SK-N-SH (cell line): ENCODE measurements around the gene ZSWIM3. TPM values are rescaled to one million over a fixed set of nuclear protein-coding genes. Genes with fewer than 3 reads are reported as not detected.

Source experiments
- CTCF ChIA-PET: fragments of 300-600, 350-600 bp; formaldehyde crosslinking; extraction: SDS; loops from one replicate; lab custom pipeline; 2021; lab: Yijun Ruan, JAX
- POLR2A ChIA-PET: fragments of 350-600 bp; sonication (Branson Sonifier 250); formaldehyde crosslinking; extraction: SDS; loops from one replicate; lab custom pipeline; 2020; ENCODE audit warnings: antibody characterized with exemption, inconsistent platforms; lab: Yijun Ruan, JAX
- DNase-seq: peaks from one replicate; pipeline ENCODE4 v3.0.0; 2012
- H2AFZ ChIP-seq: fragments of 200-600 bp; sonication (generic); 2 replicates; pipeline ENCODE4 v1.8.1; 2016; ENCODE audit warnings: antibody characterized with exemption, mild to moderate bottlenecking, low read depth
- H3F3A ChIP-seq: fragments of 200-600 bp; sonication (generic); replicated peaks from 2 replicates; pipeline ENCODE3; 2016; ENCODE audit warnings: antibody characterized with exemption, mild to moderate bottlenecking; ENCODE audit not compliant: insufficient read depth
- H3K27ac ChIP-seq, 2 experiments: fragments of 200-500 bp in 1 of 2; fragments of 200-600 bp in 1 of 2; sonication (Bioruptor generic) in 1 of 2; sonication (generic), shearing (Covaris generic) in 1 of 2; 2 replicates each; pipeline versions ENCODE4 v1.5.1 to v1.6.1; 2014 to 2016; ENCODE audit warnings: low read depth in 2 of 2, inconsistent platforms in 1 of 2, low read length in 1 of 2, mild to moderate bottlenecking in 1 of 2, mixed read lengths in 1 of 2
- H3K27me3 ChIP-seq: fragments of 200-600 bp; sonication (generic), shearing (Covaris generic); 2 replicates; pipeline ENCODE4 v1.6.1; 2016; ENCODE audit warnings: mixed run types; ENCODE audit not compliant: insufficient read depth
- H3K36me3 ChIP-seq, 2 experiments: fragments of 200-500 bp in 1 of 2; fragments of 200-600 bp in 1 of 2; sonication (Bioruptor generic) in 1 of 2; sonication (generic) in 1 of 2; replicated peaks in 1 of 2; 2 replicates each; pipeline versions ENCODE3 to v1.5.1; 2014 to 2016; ENCODE audit warnings: low read length in 1 of 2, mild to moderate bottlenecking in 1 of 2; ENCODE audit not compliant: insufficient read depth in 2 of 2, control insufficient read depth in 1 of 2
- H3K4me1 ChIP-seq, 2 experiments: fragments of 200-500 bp in 1 of 2; fragments of 200-600 bp in 1 of 2; sonication (Bioruptor generic) in 1 of 2; sonication (generic), shearing (Covaris generic) in 1 of 2; 2 replicates each; pipeline versions ENCODE4 v1.5.1 to v1.6.1; 2014 to 2016; ENCODE audit warnings: low read depth in 1 of 2, low read length in 1 of 2, mixed run types in 1 of 2; ENCODE audit not compliant: insufficient read depth in 2 of 2, control insufficient read depth in 1 of 2
- H3K4me2 ChIP-seq: fragments of 200-600 bp; sonication (generic), shearing (Covaris generic); 2 replicates; pipeline ENCODE4 v1.6.1; 2017; ENCODE audit warnings: mixed run types
- H3K4me3 ChIP-seq, 2 experiments: fragments of 200-500 bp in 1 of 2; fragments of 200-600 bp in 1 of 2; sonication (Bioruptor generic) in 1 of 2; sonication (generic), shearing (Covaris generic) in 1 of 2; 2 replicates each; pipeline versions ENCODE4 v1.5.1 to v1.8.1; 2014 to 2016; ENCODE audit warnings: low read depth in 2 of 2, inconsistent platforms in 1 of 2, low read length in 1 of 2, mild to moderate bottlenecking in 1 of 2, mixed read lengths in 1 of 2, moderate library complexity in 1 of 2
- H3K79me2 ChIP-seq: fragments of 200-600 bp; sonication (generic); 2 replicates; pipeline ENCODE4 v1.8.1; 2017; ENCODE audit warnings: mild to moderate bottlenecking; ENCODE audit not compliant: insufficient read depth
- H3K9ac ChIP-seq: fragments of 200-600 bp; sonication (generic); 2 replicates; pipeline ENCODE4 v1.6.1; 2017; ENCODE audit warnings: mixed run types
- H3K9me2 ChIP-seq: fragments of 200-600 bp; sonication (generic); 2 replicates; pipeline ENCODE4 v1.6.1; 2017; ENCODE audit warnings: mixed run types
- H3K9me3 ChIP-seq: fragments of 200-600 bp; sonication (generic); 2 replicates; pipeline ENCODE4 v1.6.1; 2017; ENCODE audit warnings: mixed run types, mild to moderate bottlenecking, moderate library complexity
- H4K20me1 ChIP-seq: fragments of 200-600 bp; sonication (generic); 2 replicates; pipeline ENCODE4 v1.6.1; 2017; ENCODE audit warnings: mild to moderate bottlenecking, mixed run types; ENCODE audit not compliant: insufficient read depth
- EP300 ChIP-seq, 2 experiments: IDR thresholded peaks; 2 replicates each; pipeline versions ENCODE4 v1.4.0 to v1.6.1; 2012; ENCODE audit warnings: borderline replicate concordance in 1 of 2, low read depth in 1 of 2, low read length in 1 of 2
- FOXJ3 ChIP-seq: sonication (generic); formaldehyde crosslinking; IDR thresholded peaks from 2 replicates; pipeline ENCODE4 v1.5.1; 2020; ENCODE audit warnings: mild to moderate bottlenecking, missing genetic modification reagents
- FOXM1 ChIP-seq: IDR thresholded peaks from 2 replicates; pipeline ENCODE4 v1.4.0; 2012; ENCODE audit warnings: low read depth, mild to moderate bottlenecking
- GABPA ChIP-seq: IDR thresholded peaks from 2 replicates; pipeline ENCODE4 v1.4.0; 2012; ENCODE audit warnings: low read depth, mild to moderate bottlenecking
- MEF2A ChIP-seq: IDR thresholded peaks from 2 replicates; pipeline ENCODE4 v1.4.0; 2012; ENCODE audit warnings: low read depth, borderline replicate concordance
- MXI1 ChIP-seq: IDR thresholded peaks from 2 replicates; pipeline ENCODE4 v1.6.1; 2012; ENCODE audit warnings: mild to moderate bottlenecking, low read depth, low read length, improper control_type of control experiment
- POLR2AphosphoS5 ChIP-seq: IDR thresholded peaks from 2 replicates; pipeline ENCODE4 v1.6.1; 2012; ENCODE audit warnings: low read depth, low read length
- REST ChIP-seq: IDR thresholded peaks from 2 replicates; pipeline ENCODE4 v1.6.1; 2012; ENCODE audit warnings: mild to moderate bottlenecking, low read depth, low read length, moderate library complexity
- WGBS: methylation state at CpG from one replicate; pipeline ENCODE4 v1.1.6; 2017; ENCODE audit warnings: low lambda C conversion rate; 5-methylcytosine and 5-hydroxymethylcytosine counted together
- polyA plus RNA-seq, 3 experiments: library from polyadenylated mRNA; depleted of rRNA; stranded (reverse); fragments of >200 nt; gene quantifications; 2 replicates each; pipeline ENCODE4 v1.2.3, GENCODE V29; 2012

Gene ZSWIM3
- polyA plus RNA-seq, 1 of the 3 experiments (the other 2 are of a cell fraction): 2.3 TPM

GRCh38 chr20:45896641-45897161 lies 39.3 kb downstream of the ZSWIM3 start:
- H3K36me3 ChIP-seq: peaks cover 24 to 45% of the 10 kb centered on the region in 2 experiments
- WGBS: 98% methylated on average over 14 of the region's 14 CpGs
- TF ChIP-seq EP300 (IDR thresholded peaks at IDR 0.05; ENCODE audit: borderline replicate concordance in 1 of 2, low read depth in 1 of 2, low read length in 1 of 2) (no peak), MEF2A (no peak), REST (no peak)
- H3K4me2 ChIP-seq: no peak overlapping the region
- H3K27ac ChIP-seq: no peak overlapping the region
- no peaks in the 10 kb centered on the region for H3K9me3 ChIP-seq
- H4K20me1 ChIP-seq: no peaks in the 10 kb centered on the region
- H3K79me2 ChIP-seq: peaks cover 8% of the 10 kb centered on the region
- no peak overlapping the region for H2AFZ ChIP-seq
- peaks cover 13% of the 10 kb centered on the region for H3F3A ChIP-seq
- H3K27me3 ChIP-seq: no peaks in the 10 kb centered on the region
- ChIA-PET POLR2A (interaction anchor here (0.7 kb wide), 1 partner anchor 9 kb away, joined by 3 read pairs; no protein-coding TSS in a partner anchor), CTCF (interaction anchor here (0.6 to 1.2 kb wide), 2 partner anchors 9 to 29 kb away, joined by 3 to 4 read pairs; no protein-coding TSS in a partner anchor)
- DNase-seq: no peak
- no peak overlapping the region for H3K9ac ChIP-seq
- no peaks in the 10 kb centered on the region for H3K9me2 ChIP-seq
- H3K4me1 ChIP-seq: peaks cover 0 to 7% of the 10 kb centered on the region in 2 experiments; a peak in 2 of 4 replicates
- H3K4me3 ChIP-seq: no peak overlapping the region

- no peak overlapping the region for H3K4me3 ChIP-seq
- H3K4me2 ChIP-seq: no peak overlapping the region
- DNase-seq: no peak
- peaks cover 0 to under 1% of the 10 kb centered on the region in 2 experiments; a peak in 1 of 4 replicates for H3K4me1 ChIP-seq
- H3K79me2 ChIP-seq: peaks cover 3% of the 10 kb centered on the region
- H3K36me3 ChIP-seq: peaks cover 24 to 50% of the 10 kb centered on the region in 2 experiments
- H3K27ac ChIP-seq: no peak overlapping the region
- POLR2A ChIA-PET: no interaction called here
- H3K9me2 ChIP-seq: no peaks in the 10 kb centered on the region
- H3F3A ChIP-seq: peaks cover 13% of the 10 kb centered on the region
- no peaks in the 10 kb centered on the region for H3K27me3 ChIP-seq
- CTCF ChIA-PET: interaction anchor here (0.6 to 1.2 kb wide), 3 partner anchors 8 to 98 kb away, joined by 3 to 4 read pairs (median 3); no protein-coding TSS in a partner anchor
- 82% methylated on average over 2 of the region's 2 CpGs for WGBS
- H3K9me3 ChIP-seq: no peaks in the 10 kb centered on the region
- H2AFZ ChIP-seq: no peak overlapping the region
- no peak for TF ChIP-seq POLR2AphosphoS5
- TF ChIP-seq, all 33 proteins: peak for 0
- no peak overlapping the region for H3K9ac ChIP-seq
- H4K20me1 ChIP-seq: no peaks in the 10 kb centered on the region
Observed at GRCh38 chr20:45897289-45897688, 39.9 kb downstream of the ZSWIM3 start.

GRCh38 chr20:45897692-45898091 lies 40.3 kb downstream of the ZSWIM3 start:
- CTCF ChIA-PET: interaction anchor here (0.9 to 1.2 kb wide), 2 partner anchors 8 to 98 kb away, joined by 3 to 4 read pairs; no protein-coding TSS in a partner anchor
- Histone ChIP-seq H3K9me3 (no peaks in the 10 kb centered on the region), H2AFZ (no peak overlapping the region), H3K27ac (no peak overlapping the region), H3K4me1 (no peaks in the 10 kb centered on the region; a peak in 1 of 4 replicates), H3K79me2 (no peaks in the 10 kb centered on the region; the same call in 1 of the 2 replicates), H3K9ac (no peak overlapping the region), H3F3A (peaks cover 13% of the 10 kb centered on the region), H3K4me2 (no peak overlapping the region), H3K4me3 (no peak overlapping the region), H3K36me3 (peaks cover 24 to 50% of the 10 kb centered on the region in 2 experiments), H4K20me1 (no peaks in the 10 kb centered on the region), H3K27me3 (no peaks in the 10 kb centered on the region), H3K9me2 (no peaks in the 10 kb centered on the region)
- DNase-seq: no peak
- POLR2A ChIA-PET: no interaction called here
- WGBS: 100% methylated on average over 1 of the region's 7 CpGs
- TF ChIP-seq FOXM1 (no peak), MXI1 (no peak), FOXJ3 (no peak), GABPA (no peak)
